Hematopoietic multipotent progenitor cell treated with erythropoietin and hydrocortisone succinate and interleukin-3 and kit ligand, for 15 days (in vitro differentiated cells): ENCODE results near the gene LYZL1.
"Not testable (repeated sequence)": the region's sequence is repeated elsewhere in the genome, so short reads cannot be mapped to it uniquely, and the experiment has no call there.

Experiments
- DNase-seq: peaks from one replicate; pipeline ENCODE4 v3.0.0-alpha.2; 2015; ENCODE audit warnings: low spot score

Gene LYZL1

GRCh38 chr10:29332061-29332760 lies 43.3 kb downstream of the LYZL1 start:
- no peak for DNase-seq

GRCh38 chr10:29332761-29333148 lies 43.9 kb downstream of the LYZL1 start:
- no peak for DNase-seq

- DNase-seq: not testable (repeated sequence)
These were observed 48.7 kb downstream of the LYZL1 start for GRCh38 chr10:29337526-29337925.

GRCh38 chr10:29343607-29344038 lies 54.8 kb downstream of the LYZL1 start:
- DNase-seq: no peak

GRCh38 chr10:29344073-29344820 lies 55.4 kb downstream of the LYZL1 start:
- DNase-seq: no peak

GRCh38 chr10:29345144-29345909 lies 56.5 kb downstream of the LYZL1 start:
- DNase-seq: no peak

- no peak for DNase-seq
These were observed 57.0 kb downstream of the LYZL1 start for GRCh38 chr10:29345910-29346209.

GRCh38 chr10:29346296-29347001 lies 57.6 kb downstream of the LYZL1 start:
- DNase-seq: no peak

- DNase-seq: no peak
These were observed 60.0 kb downstream of the LYZL1 start for GRCh38 chr10:29348836-29349235.

GRCh38 chr10:29353305-29353704 lies 64.4 kb downstream of the LYZL1 start:
- no peak for DNase-seq

GRCh38 chr10:29353887-29354561 lies 65.2 kb downstream of the LYZL1 start:
- DNase-seq: no peak

- DNase-seq: no peak
These were observed 66.6 kb downstream of the LYZL1 start for GRCh38 chr10:29355411-29355991.

GRCh38 chr10:29356931-29357330 lies 68.1 kb downstream of the LYZL1 start:
- DNase-seq: no peak

- DNase-seq: no peak
These were observed 69.2 kb downstream of the LYZL1 start for GRCh38 chr10:29358010-29358616.

- DNase-seq: not testable (repeated sequence)
These were observed 71.5 kb downstream of the LYZL1 start for GRCh38 chr10:29360215-29360853.
